CD4-positive, alpha-beta T cell treated with Interleukin-21 for 1 hour (primary cell): Measurements from ENCODE around the gene RBM12.

ENCODE experiments used
- DNase-seq: peaks from one replicate; pipeline ENCODE4 v3.0.0-alpha.2; 2020

Gene RBM12

GRCh38 chr20:35653430-35653734 lies 11.3 kb downstream of the RBM12 start:
- no peak for DNase-seq

DNA sequence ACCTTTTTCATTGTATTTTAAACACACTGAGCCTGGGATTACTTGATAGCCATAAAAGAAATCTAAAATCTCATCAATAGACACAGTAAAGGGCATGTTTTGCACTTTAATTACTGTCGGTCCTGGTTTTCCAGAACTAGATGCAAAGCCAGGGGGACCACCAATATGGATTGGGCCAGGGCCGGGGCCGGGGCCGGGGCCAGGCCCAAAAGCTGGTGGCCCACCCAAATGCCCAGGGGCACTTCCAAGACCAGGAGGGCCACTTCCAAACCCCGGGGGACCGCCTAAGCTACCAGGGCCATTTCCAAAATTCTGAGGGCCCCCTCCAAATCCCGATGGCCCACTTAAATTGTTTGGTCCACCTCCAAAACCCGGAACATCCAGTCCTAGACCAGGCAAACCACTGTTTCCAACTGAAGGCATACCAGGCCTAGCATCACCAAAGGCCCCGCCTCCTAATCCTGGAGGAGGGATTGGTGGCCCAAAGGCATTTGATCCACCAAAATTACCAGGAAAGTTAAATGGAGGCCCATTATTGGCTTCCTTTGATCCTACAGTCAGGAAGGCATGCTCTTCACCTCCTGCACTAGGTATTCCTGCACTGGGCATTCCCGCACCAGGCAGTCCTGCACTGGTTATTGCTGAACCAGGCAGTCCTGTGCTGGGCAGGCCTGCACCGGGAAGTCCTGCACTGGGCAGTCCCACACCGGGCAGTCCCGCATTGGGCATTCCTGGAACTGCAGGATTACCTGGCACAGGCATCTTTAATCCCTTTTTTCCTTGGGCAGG lies 11.9 kb downstream of the RBM12 start:
- DNase-seq: no peak

DNA sequence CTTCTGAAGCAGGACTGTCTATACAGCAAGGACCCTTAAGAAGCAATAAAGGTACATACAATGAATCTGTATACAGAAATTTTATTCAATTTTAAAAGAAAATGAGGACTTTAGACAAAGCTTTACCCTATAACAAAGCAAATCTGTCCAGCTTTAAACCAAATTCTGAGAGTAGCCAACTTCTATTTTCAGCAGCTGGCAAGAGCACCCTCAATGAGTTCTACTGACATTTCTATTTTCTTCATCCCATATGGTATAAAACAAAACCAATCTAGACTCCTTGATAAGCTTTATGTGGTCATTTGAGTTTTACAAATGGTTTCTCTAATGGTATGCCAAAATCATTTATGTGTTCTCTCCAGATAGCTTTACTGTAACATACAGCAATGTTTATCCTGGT lies 12.7 kb downstream of the RBM12 start:
- DNase-seq: no peak

- DNase-seq: no peak
These were observed 14.1 kb downstream of the RBM12 start for GRCh38 chr20:35650632-35651031.

GRCh38 chr20:35648836-35649235 lies 15.9 kb downstream of the RBM12 start:
- no peak for DNase-seq

GRCh38 chr20:35644806-35645205 lies 19.9 kb downstream of the RBM12 start:
- DNase-seq: no peak

GRCh38 chr20:35643045-35643444 lies 21.7 kb downstream of the RBM12 start:
- no peak for DNase-seq

GRCh38 chr20:35641743-35642142 lies 23.0 kb downstream of the RBM12 start:
- DNase-seq: no peak

- DNase-seq: no peak
These were observed 24.0 kb downstream of the RBM12 start for GRCh38 chr20:35640724-35641123.

DNA sequence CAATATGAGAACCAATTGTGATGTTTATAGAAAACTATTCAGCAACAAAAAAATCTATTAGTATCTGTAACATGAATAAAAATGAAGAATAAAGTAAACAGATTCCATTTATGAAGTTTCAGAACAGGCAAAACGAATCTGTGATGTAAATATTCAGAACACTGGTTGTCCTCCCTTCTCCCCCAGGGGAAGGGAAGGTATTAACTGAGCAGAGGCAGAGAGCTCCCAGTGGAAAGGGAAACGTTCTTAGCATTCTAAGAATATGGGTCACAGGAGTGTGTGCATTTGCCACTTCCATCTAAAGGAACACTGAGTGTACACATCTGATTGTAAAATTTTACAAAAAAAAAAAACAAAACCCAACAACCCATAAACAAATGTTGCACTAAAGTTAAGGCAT lies 25.9 kb downstream of the RBM12 start:
- DNase-seq: no peak

DNA sequence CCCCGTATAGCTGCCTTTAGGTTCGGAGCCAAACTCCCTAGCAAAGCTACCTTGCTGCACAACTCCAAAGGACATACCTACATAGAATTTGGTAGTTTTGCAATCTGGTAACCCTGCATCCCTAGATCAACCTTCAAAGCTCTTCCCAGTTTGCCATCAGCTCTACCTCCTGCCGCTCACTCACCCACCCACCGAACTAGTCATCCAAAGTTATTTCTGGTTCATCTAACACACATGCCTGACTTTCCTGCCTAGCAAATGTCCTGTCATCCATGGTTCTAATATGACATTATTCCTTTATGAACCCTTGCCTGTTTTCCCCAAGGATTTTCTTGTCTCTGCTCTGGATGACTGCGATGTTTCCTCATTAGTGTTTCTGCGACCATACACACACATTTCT lies 27.4 kb downstream of the RBM12 start:
- no peak for DNase-seq

GRCh38 chr20:35636095-35636494 lies 28.6 kb downstream of the RBM12 start:
- no peak for DNase-seq

DNA sequence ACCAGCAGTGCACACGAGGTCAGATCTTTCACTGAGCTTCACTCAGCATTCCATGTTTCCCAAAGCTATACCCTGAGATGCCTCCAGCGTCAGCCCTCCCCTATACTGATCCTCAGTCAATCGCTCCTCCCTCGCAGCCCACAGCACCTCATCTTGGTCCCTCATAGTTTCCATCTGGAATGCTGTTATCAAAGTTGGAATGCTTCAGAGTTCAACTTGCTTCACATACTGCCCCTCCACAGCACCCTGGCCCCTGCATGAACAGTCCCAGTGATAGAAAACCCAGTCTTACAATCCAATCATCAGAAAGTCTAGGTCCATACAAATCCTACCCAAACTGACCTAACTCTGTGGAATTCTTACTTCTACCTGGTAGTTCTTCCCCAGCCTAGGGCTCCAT lies 29.0 kb downstream of the RBM12 start:
- DNase-seq: no peak

GRCh38 chr20:35632539-35633115 lies 32.1 kb downstream of the RBM12 start:
- no peak for DNase-seq

GRCh38 chr20:35630636-35631035 lies 34.1 kb downstream of the RBM12 start:
- DNase-seq: no peak

GRCh38 chr20:35629427-35630145 lies 35.1 kb downstream of the RBM12 start:
- DNase-seq: no peak

GRCh38 chr20:35627121-35627520 lies 37.6 kb downstream of the RBM12 start:
- DNase-seq: no peak

DNA sequence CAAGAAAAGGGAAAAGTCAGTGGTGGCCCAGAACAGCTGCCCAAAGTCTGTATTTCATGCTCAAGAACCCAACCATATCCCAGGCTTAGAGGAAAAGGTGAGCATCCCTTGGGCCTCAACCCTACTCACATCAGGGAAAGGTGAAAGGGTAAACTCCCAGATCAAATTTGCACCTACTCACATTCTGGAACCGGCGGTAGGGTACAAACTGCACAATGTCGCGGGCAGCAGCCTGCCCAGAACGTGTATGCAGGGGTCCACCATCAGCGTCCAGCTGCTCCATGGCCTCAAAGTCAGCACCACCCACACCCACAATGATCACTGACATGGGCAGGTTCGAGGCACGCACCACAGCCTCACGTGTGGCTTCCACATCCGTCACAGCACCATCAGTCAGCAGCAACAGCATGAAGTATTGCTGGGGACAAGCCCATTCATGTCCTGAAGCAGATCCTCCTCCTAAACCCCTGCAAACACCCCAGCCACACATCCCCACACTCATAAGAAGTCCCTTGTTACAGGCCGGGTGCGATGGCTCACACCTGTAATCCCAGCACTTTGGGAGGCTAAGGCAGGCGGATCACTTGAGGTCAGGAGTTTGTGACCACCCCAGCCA lies 38.2 kb downstream of the RBM12 start:
- DNase-seq: no peak

- no peak for DNase-seq
These were observed 38.9 kb downstream of the RBM12 start for GRCh38 chr20:35625584-35626385.

- DNase-seq: no peak
These were observed 43.1 kb downstream of the RBM12 start for GRCh38 chr20:35621560-35621946.

- no peak for DNase-seq
These were observed 43.7 kb downstream of the RBM12 start for GRCh38 chr20:35620818-35621559.
